ENCODE measurements around the gene PFN3.

The PFN3 gene, protein sequence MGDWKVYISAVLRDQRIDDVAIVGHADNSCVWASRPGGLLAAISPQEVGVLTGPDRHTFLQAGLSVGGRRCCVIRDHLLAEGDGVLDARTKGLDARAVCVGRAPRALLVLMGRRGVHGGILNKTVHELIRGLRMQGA

DNA sequence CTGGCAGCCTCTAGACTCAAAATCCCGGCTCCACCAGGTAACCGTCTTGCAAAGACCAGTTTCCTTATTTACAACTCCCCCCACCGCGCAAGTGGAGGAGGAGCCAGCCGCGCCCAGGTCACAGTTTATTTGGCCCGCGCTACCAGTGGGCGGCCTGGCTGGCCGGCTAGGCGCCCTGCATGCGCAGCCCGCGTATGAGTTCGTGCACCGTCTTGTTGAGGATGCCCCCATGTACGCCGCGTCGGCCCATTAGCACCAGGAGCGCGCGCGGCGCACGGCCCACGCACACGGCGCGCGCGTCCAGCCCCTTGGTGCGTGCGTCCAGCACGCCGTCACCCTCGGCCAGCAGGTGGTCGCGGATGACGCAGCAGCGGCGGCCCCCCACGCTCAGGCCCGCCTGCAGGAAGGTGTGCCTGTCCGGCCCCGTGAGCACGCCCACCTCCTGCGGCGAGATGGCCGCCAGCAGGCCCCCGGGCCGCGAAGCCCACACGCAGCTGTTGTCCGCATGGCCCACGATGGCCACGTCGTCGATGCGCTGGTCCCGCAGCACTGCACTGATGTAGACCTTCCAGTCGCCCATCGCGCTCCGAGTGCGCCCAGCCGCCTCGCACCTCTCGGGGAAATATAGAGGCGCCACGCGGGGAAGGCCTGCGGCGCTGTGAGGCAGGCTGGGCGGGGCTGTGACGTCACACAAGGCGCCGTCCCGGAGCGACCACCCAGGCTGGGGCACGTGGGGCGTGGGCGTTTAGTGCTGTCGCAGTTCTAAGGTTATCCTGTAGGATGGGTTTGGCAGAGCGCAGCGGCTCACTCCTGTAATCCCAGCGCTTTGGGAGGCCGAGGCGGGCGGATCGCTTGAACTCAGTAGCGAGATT lies at the start of gene PFN3:
Gene PFN3 (minus strand): TSS at position 665 of the 872 bp plus-strand sequence. CDS start 85 bp downstream, at position 580.
- TF ChIP-seq, protein P1, sequence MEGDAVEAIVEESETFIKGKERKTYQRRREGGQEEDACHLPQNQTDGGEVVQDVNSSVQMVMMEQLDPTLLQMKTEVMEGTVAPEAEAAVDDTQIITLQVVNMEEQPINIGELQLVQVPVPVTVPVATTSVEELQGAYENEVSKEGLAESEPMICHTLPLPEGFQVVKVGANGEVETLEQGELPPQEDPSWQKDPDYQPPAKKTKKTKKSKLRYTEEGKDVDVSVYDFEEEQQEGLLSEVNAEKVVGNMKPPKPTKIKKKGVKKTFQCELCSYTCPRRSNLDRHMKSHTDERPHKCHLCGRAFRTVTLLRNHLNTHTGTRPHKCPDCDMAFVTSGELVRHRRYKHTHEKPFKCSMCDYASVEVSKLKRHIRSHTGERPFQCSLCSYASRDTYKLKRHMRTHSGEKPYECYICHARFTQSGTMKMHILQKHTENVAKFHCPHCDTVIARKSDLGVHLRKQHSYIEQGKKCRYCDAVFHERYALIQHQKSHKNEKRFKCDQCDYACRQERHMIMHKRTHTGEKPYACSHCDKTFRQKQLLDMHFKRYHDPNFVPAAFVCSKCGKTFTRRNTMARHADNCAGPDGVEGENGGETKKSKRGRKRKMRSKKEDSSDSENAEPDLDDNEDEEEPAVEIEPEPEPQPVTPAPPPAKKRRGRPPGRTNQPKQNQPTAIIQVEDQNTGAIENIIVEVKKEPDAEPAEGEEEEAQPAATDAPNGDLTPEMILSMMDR (IDR thresholded peaks at IDR 0.05; ENCODE audit: control insufficient read depth, insufficient read depth, low read depth, low read length, missing control alignments): no peak
- no peak within 1 kb of the TSS for H3K4me3 ChIP-seq (ENCODE audit: control insufficient read depth, low read depth, low read length)

DNA sequence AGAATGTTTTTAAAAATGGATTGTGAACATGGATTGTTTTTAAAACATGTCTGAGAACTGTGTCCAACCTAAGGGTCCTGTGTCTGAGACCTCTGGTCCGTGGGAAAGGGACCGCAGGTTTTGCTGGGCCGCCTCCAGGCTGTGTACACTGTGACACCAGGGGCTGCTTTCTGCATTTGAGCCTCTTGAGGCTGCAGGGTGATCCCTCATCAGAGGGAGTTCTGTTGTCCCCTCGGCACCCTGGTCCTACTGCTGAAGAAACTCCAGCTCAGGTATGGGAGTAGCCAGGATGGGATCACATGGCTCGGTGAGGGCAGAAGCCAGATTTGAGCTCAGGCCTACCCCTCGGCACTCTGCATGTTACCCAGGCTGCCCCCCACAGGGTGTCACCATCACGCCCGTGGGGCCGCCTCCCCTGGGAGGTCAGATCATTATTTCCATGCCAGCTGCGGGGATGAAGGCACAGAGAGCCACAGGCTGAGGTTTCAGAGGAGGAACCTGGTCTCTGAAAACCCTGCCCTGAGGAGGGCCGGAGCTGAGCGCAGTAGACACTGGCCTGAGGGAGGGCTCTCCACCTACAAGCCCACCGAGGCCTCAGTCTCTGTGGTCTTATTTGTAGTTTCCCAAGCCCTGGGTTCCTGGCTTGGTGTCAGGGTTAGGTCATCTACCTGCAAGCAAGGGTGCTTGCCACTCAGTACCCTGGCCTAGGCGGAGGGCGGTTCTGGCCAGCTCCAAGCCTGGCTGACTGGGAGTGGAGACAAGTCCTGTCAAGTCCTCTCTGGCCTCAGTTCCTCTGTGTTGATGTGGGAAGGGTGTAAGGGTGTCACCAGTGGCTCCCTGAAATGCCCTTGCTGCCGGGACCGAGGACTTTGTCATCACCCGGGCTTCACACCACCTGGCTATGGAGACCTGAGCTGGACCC lies 48.9 kb upstream of the PFN3 start:
- DNase-seq (ENCODE audit: low read depth): no peak
- no peak overlapping the region for H3K4me3 ChIP-seq (ENCODE audit: control insufficient read depth, low read depth, low read length)
- TF ChIP-seq, protein P1 (IDR thresholded peaks at IDR 0.05; ENCODE audit: control insufficient read depth, insufficient read depth, low read depth, low read length, missing control alignments): no peak

More for the DNA sequence above, at the start of gene PFN3:
- no peak for DNase-seq (ENCODE audit: low read depth)

DNA sequence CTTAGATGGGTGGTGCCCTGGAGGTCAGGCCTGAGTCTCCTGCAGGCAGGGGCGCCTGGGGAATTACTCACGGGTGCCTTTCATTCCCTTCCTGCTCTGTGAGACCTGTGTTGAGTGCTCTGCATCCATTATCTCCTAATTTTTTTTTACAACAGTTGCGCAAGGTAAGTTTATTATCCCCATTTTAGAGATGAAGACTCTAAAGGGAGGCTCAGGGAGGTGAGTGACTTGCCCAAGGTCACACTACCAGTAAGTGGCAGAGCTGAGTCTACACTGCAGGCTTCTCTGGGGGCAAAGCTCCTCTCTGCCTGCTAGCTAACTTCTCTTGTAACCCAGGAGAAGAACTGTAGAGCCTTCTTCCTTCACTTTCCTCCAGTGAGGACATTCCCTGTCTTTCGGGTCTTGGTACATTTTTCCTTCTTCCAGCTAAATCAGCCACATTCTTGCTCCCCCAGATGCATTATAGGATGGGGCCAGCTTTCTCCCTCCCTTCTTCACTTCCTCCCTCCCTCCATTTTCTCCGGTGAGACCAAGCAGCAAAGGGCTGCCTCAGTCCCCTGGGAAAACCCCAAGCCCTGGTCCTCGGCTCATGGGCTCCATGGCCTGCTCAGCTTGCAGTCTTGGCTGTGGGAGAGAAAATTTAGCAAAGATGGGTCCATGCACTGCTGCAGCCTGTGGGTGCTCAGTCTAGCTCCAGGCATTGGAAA lies 47.9 kb upstream of the PFN3 start:
- DNase-seq (ENCODE audit: low read depth): no peak
- TF ChIP-seq, protein P1 (IDR thresholded peaks at IDR 0.05; ENCODE audit: control insufficient read depth, insufficient read depth, low read depth, low read length, missing control alignments): no peak
- no peak overlapping the region for H3K4me3 ChIP-seq (ENCODE audit: control insufficient read depth, low read depth, low read length)

DNA sequence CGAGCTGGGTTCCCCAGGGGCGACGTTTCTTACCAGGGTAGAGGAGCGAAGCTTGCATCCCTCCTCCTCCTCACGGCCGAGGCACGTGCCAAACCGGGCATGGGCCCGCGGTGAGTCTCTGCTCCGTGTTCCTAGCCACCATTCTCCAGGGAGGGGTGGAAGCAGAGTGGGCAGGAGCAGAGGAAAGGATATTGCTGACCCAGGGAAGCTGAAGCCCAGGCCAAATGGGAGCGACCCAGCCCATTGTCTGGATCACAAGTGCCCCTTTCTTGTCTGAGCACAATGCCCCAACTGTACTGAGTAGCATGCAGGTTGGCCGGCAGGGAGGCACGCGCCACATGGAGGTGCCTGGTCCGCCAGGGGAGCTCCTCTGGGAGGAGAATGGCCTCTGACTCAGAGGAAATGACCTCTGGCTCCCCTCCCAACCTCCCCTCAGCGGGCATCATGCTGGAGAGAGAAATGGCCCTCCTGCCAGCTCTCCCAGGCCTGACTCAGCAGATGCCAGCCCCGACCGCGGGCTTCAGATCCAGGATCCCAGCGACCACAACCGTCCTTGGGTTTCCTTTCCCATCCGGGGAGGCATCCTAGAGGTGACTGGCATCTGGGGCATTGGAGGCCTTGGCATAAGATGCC lies 47.3 kb upstream of the PFN3 start:
- TF ChIP-seq, protein P1 (IDR thresholded peaks at IDR 0.05; ENCODE audit: control insufficient read depth, insufficient read depth, low read depth, low read length, missing control alignments): no peak
- DNase-seq (ENCODE audit: low read depth): no peak
- peak overlapping the region; percentile 63 for H3K4me3 ChIP-seq (ENCODE audit: control insufficient read depth, low read depth, low read length)

DNA sequence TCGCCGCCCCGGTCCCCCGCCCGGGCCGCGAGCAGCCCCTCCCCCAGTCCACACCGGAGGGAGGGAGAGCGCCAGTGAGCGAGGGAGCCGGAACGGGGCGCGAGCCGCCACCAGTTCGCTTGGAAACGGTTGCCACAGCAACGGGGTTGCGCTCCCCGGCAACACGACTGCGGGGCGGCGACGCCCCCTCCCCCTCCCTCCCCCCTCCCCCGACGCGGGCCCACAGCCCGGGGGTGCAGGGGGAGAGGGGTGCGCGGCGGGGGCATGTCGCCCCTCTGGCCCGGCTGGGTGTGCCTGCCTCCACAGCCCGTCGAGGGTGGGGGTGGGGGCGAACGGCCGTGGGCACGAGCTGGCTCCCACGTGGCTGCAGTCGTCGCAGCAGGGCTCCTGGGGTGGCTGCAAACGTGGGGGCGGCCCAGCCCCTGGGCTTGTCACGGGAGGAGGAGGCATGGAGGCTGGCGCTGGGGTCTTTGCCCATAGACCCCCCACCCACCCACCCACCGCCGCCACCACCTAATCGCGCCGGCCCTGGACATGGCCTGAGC lies 46.7 kb upstream of the PFN3 start:
- no peak for DNase-seq (ENCODE audit: low read depth)
- TF ChIP-seq, protein P1 (IDR thresholded peaks at IDR 0.05; ENCODE audit: control insufficient read depth, insufficient read depth, low read depth, low read length, missing control alignments): no peak
- H3K4me3 ChIP-seq (ENCODE audit: control insufficient read depth, low read depth, low read length): peak overlapping the region; percentile 63

All from AG09309 (cell line).